Nucleus accumbens (tissue), 56 donors: Measurements from ENCODE around the gene DDX25.

Experiments used
- DNase-seq, 56 donors: peaks; one replicate each; lab custom pipeline; 2025; lab: John Stamatoyannopoulos, UW

DDX25 gene

GRCh38 chr11:125967515-125967914 is 63.2 kb downstream of the DDX25 start:
- DNase-seq: no peak

DNA sequence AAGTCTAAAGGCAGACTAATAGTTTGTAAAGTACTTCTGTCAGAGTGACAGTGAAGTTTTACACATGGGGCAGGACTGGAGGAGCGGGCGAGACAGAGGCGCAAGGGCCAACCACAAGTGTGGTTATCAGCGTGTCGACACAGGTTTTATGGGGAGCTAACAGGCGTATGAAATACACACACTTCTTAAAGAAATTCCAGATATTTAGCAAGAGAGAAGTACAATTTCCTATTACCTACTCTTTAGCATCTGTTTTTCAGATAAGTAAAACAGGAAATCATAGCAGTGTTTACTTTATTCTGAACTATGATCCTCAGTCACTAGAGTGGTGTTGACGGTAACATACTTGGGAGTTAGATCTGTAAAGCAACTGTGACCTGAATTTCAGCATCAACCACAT is 64.0 kb downstream of the DDX25 start:
- DNase-seq: no peak

DNA sequence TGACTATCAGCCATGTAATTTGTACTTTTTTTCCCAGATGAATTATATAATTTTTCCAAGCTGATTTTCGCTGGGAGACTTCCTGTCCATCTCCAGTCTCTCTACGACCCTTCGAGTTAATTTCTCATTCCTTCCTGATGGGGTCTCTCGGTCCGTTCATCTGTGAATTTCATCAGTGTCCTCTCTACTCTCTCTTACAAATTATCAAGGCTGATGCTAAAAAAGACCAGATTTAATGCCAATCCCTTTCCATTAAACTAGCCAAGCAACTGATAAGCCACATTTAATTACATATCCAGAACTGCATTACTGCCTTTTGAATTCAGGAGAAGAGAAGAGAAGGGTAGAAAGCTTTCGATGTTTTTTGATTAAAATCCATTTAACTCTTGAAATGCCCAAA is 67.3 kb downstream of the DDX25 start:
- no peak for DNase-seq

GRCh38 chr11:125974284-125974683 is 70.0 kb downstream of the DDX25 start:
- DNase-seq: no peak

- no peak for DNase-seq
Measured at GRCh38 chr11:125975634-125976033, 71.3 kb downstream of the DDX25 start.

- no peak for DNase-seq
Measured at GRCh38 chr11:125976156-125976555, 71.8 kb downstream of the DDX25 start.

DNA sequence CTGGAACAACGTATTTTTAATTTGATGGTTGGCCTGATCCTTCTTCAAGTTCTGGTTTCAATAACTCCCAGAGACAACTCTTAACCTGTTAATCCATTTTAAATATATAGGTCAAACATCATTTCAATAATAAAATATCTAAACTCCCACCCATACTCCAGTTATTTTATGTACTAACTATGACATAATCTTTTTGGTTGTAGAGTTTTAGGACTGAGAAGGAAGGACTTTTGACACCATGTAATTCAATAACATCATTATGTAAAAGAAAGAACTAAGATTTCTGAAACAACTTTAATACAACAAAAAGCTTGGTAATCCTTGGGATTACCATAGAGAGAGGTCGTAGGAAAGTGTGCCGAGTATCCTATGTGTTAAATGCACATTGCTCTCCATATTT is 73.0 kb downstream of the DDX25 start:
- DNase-seq: no peak

- no peak for DNase-seq
Measured at GRCh38 chr11:125978181-125978716, 73.9 kb downstream of the DDX25 start.
